ENCODE data around the gene ITGB4. TPM values are rescaled to one million over a fixed set of nuclear protein-coding genes. Genes with fewer than 3 reads are reported as not detected.

Gene ITGB4
- total RNA-seq, 4 donors from 2014 or later, result 3.6 to 20.2 (median 6.3) TPM

GRCh38 chr17:75803883-75804282, 82.6 kb downstream of the ITGB4 start:
- DNase-seq, result no peak
- intact Hi-C loops (cut with DNase I; ENCODE audit: low total_unique reads), result no loop called here
- H3K4me3 ChIP-seq, result no peak overlapping the region
- H3K9me3 ChIP-seq, result no peaks in the 10 kb centered on the region
- peaks cover 0 to 16% of the 10 kb centered on the region in 2 donors for H3K36me3 ChIP-seq
- in situ Hi-C loops (cut with MboI; ENCODE audit: low sequenced_read_pairs in 4 of 4), result no loop called here
- H3K4me1 ChIP-seq, result peaks cover 10 to 11% of the 10 kb centered on the region in 2 donors
- TF ChIP-seq POLR2A (IDR thresholded peaks at IDR 0.05), result no peak
- TF ChIP-seq CTCF (IDR thresholded peaks at IDR 0.05 in 4 of 5, conservative IDR thresholded peaks at IDR 0.05 in 1 of 5), result no peak
- no peak for ATAC-seq
- H3K27ac ChIP-seq, result no peak overlapping the region
- H3K27me3 ChIP-seq, result no peaks in the 10 kb centered on the region

GRCh38 chr17:75806822-75807500, 85.7 kb downstream of the ITGB4 start:
- peak in 1 of 2 donors; percentile 18 for DNase-seq
- Histone ChIP-seq H3K4me1 (peaks cover 22 to 24% of the 10 kb centered on the region in 2 donors), H3K9me3 (no peaks in the 10 kb centered on the region), H3K4me3 (no peak overlapping the region), H3K27me3 (no peaks in the 10 kb centered on the region), H3K27ac (peak overlapping the region in 1 of 4 donors; percentile 91), H3K36me3 (peaks cover 0 to 21% of the 10 kb centered on the region in 2 donors)
- in situ Hi-C loops (cut with MboI; ENCODE audit: low sequenced_read_pairs in 4 of 4) (no loop called here), intact Hi-C loops (cut with DNase I; ENCODE audit: low total_unique reads) (no loop called here)
- no peak for TF ChIP-seq POLR2A (IDR thresholded peaks at IDR 0.05)
- TF ChIP-seq CTCF (IDR thresholded peaks at IDR 0.05 in 4 of 5, conservative IDR thresholded peaks at IDR 0.05 in 1 of 5), result no peak
- ATAC-seq, result peak in 1 of 2 donors; percentile 18

Small RNA genes within 50 kb of the gene (microRNA-seq; reads per million reads assigned to microRNA genes)
- 0 reads per million in 2 donors for gene MIR4738 (ENCODE audit: borderline replicate concordance in 2 of 2)

Other genes starting within 250 kb of the ITGB4 start
- gene CASKIN2, start 205.9 kb upstream of the ITGB4 start, total RNA-seq, result 10 to 100 TPM; 11.3 to 24.1 (median 16.8) TPM
- gene TSEN54, start 204.9 kb upstream of the ITGB4 start, total RNA-seq, result 10 to 100 TPM; 15.4 to 31.2 (median 17.8) TPM
- 1 to 10 TPM in 3 of 4 donors, under 1 TPM in 1; 0.78 to 7.1 (median 1.4) TPM for gene LLGL2, start 195.8 kb upstream of the ITGB4 start, total RNA-seq
- gene MYO15B, start 133.7 kb upstream of the ITGB4 start, total RNA-seq, result 10 to 100 TPM in 2 of 4 donors, 1 to 10 TPM in 2; 4.5 to 34.6 (median 14.3) TPM
- gene SMIM5, start 88.0 kb upstream of the ITGB4 start, total RNA-seq, result under 1 TPM in 1 of 4 donors, not detected in 3; 0.22 TPM
- gene RECQL5, start 54.3 kb upstream of the ITGB4 start, total RNA-seq, result 10 to 100 TPM in 1 of 4 donors, 1 to 10 TPM in 3; 5.3 to 17.5 (median 7.4) TPM
- 10 to 100 TPM; 42.0 to 64.0 (median 50.1) TPM for gene SAP30BP, start 54.1 kb upstream of the ITGB4 start, total RNA-seq
- gene GALK1, start 43.7 kb downstream of the ITGB4 start, total RNA-seq, result 10 to 100 TPM in 2 of 4 donors, 1 to 10 TPM in 2; 8.7 to 18.3 (median 11.0) TPM
- 10 to 100 TPM; 10.4 to 19.2 (median 13.1) TPM for gene UNK, start 63.3 kb downstream of the ITGB4 start, total RNA-seq
- gene UNC13D, start 122.9 kb downstream of the ITGB4 start, total RNA-seq, result 1 to 10 TPM; 1.3 to 9.4 (median 4.6) TPM
- gene WBP2, start 133.9 kb downstream of the ITGB4 start, total RNA-seq, result 100 to 1,000 TPM; 129 to 259 (median 148) TPM
- gene TRIM47, start 157.1 kb downstream of the ITGB4 start, total RNA-seq, result 10 to 100 TPM in 3 of 4 donors, 1 to 10 TPM in 1; 9.5 to 18.4 (median 15.5) TPM
- 10 to 100 TPM; 16.5 to 26.1 (median 22.3) TPM for gene TRIM65, start 175.5 kb downstream of the ITGB4 start, total RNA-seq
- gene MRPL38, start 183.4 kb downstream of the ITGB4 start, total RNA-seq, result 10 to 100 TPM; 29.9 to 86.7 (median 53.1) TPM
- 1 to 10 TPM; 2.5 to 6.4 (median 5.8) TPM for gene FBF1, start 219.6 kb downstream of the ITGB4 start, total RNA-seq

All from gastrocnemius medialis (tissue), 4 donors.